GM18505 (cell line): Measurements from ENCODE around the gene ZXDC.
A peak's percentile ranks its signal among the peaks of the same experiment; 100 is the strongest.

Experiments used
- ATAC-seq: cut with Tn5 transposase; IDR thresholded peaks from one replicate; pipeline ENCODE4 v1.9.1; 2021; ENCODE audit not compliant: unreplicated experiment
- POLR2A ChIP-seq: IDR thresholded peaks from 4 replicates; pipeline ENCODE4 v1.6.1; 2011; ENCODE audit warnings: borderline replicate concordance; ENCODE audit not compliant: insufficient read depth, insufficient read length; ENCODE audit errors: extremely low read depth

The ZXDC gene, protein sequence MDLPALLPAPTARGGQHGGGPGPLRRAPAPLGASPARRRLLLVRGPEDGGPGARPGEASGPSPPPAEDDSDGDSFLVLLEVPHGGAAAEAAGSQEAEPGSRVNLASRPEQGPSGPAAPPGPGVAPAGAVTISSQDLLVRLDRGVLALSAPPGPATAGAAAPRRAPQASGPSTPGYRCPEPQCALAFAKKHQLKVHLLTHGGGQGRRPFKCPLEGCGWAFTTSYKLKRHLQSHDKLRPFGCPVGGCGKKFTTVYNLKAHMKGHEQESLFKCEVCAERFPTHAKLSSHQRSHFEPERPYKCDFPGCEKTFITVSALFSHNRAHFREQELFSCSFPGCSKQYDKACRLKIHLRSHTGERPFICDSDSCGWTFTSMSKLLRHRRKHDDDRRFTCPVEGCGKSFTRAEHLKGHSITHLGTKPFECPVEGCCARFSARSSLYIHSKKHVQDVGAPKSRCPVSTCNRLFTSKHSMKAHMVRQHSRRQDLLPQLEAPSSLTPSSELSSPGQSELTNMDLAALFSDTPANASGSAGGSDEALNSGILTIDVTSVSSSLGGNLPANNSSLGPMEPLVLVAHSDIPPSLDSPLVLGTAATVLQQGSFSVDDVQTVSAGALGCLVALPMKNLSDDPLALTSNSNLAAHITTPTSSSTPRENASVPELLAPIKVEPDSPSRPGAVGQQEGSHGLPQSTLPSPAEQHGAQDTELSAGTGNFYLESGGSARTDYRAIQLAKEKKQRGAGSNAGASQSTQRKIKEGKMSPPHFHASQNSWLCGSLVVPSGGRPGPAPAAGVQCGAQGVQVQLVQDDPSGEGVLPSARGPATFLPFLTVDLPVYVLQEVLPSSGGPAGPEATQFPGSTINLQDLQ

DNA sequence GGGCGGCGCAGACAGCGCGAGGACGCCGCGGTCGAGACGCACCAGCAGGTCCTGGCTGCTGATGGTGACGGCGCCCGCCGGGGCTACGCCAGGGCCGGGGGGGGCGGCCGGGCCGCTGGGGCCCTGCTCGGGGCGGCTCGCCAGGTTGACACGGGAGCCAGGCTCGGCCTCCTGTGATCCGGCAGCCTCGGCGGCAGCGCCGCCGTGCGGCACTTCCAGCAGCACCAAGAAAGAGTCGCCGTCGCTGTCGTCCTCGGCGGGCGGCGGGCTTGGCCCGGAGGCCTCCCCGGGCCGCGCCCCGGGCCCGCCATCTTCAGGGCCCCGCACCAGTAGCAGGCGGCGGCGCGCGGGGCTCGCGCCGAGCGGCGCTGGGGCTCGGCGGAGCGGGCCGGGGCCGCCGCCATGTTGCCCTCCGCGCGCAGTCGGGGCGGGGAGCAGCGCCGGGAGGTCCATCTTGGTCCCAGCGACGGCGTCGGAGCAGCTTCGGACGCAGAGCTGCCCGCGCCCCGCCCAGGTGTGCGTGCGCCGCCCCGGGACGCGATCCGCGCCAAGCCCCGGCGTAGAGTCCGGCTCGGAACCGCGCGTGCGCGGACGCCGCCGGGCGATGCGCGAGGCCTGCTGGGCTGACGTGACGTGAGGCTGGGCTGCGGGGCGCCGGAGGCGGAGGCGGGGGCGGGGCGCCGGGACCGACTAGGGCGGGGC is at the start of gene ZXDC:
Gene ZXDC, minus strand, starts transcription at position 479 of the 702 bp plus-strand sequence. Its CDS starts 26 bp downstream, at position 453.
- peak; percentile 82 for TF ChIP-seq POLR2A
- peak; percentile 84 for ATAC-seq

DNA sequence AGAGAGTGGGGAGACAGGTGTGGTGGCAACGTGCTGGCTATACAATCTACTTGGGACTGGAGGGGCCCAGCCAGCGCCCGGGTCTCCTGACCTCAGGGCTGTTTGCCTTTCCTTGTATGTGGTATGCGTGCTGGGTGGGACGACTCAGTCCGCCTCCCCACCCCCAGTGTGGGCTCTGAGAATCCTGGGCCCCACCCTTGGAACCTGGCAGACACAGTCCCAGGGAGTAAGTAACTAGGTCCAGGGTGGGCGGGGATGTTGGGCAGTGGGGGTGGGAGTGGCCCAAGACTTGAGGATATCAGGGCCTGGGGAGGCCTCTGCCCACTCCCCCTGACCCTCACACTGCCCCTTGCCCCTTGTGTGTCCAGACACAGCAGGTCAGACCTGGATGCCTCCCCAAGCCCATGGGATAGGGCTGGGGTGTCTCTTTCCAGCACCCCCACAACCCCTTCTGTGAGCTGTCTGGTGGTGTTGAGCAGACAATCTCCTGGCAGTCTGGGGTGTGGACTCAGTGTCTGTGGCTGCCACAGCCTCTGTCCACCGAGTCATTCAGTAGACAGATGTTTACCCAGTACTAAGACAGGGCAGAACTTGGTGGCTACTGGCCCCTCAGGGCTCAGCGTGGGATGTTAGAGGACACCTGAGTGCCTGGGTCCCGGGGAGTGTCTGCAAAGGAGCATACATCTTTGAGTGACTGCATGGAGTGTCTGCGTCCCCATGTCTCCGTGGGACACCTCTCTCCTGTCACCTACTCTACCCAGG is 49.6 kb upstream of the ZXDC start:
- no peak for ATAC-seq
- no peak for TF ChIP-seq POLR2A

DNA sequence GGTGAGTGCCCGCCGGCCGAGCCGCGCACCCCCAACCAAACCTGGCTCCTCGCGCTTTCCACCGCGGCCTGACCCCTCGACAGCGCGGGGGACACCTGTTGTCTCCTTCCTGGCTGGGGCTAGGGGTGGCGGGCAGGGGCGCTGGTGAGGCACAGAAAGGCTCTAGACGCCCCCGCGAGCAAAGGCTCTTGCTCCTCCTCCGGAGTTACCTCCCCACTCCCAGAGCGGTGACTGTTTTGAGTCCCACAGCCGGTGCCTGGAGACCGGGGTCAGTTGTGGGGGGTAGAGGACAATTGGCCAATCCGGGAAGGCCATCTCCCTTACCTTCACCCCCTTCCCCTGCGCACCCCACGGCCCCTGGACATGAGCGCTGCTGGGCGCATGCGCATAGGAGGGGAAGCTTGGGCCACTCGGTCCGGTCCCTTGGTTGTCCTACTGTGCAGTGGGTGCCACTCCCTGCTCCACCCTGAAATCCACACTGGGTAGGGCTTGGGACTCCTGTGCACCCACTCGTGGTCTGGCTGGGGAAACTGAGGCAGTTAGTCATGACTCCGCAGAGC is 48.8 kb upstream of the ZXDC start:
- TF ChIP-seq POLR2A: no peak
- no peak for ATAC-seq

DNA sequence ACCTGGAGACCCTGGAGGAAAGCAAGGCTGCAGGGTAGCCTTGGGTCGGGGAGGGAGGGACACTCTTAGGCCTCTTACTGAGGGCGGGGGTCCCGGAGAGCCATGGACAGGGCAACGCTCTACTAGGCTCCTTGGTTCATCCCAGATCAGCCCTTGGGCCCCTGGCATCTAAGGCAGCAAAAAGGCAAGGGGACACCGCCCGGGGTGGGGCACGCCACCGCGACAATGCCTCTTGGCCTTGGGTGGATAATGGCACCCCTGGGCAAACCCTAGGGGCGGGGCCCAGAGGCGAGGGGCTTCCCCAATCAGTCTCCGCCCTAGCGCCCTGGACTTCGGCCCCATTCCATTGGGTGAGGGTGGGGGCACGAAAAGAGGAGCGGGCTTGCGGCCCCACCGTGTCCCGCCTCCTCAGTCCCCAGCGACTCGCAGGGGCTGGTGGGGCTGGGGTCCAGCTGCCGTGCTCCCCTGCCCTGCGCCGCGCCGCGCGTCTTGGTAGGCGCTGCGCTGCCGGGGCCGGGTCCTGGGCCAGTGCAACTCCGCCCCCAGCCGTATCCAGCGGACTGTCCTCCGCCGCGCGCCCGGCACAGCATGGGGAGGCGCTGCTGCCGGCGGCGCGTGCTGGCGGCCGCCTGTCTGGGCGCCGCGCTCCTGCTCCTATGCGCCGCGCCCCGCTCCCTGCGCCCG is 48.2 kb upstream of the ZXDC start, which contains the start of gene CHST13:
Gene CHST13, plus strand, starts transcription at position 411 of the 684 bp plus-strand sequence. Its CDS starts 178 bp downstream, at position 589.
- TF ChIP-seq POLR2A: no peak
- no peak for ATAC-seq

DNA sequence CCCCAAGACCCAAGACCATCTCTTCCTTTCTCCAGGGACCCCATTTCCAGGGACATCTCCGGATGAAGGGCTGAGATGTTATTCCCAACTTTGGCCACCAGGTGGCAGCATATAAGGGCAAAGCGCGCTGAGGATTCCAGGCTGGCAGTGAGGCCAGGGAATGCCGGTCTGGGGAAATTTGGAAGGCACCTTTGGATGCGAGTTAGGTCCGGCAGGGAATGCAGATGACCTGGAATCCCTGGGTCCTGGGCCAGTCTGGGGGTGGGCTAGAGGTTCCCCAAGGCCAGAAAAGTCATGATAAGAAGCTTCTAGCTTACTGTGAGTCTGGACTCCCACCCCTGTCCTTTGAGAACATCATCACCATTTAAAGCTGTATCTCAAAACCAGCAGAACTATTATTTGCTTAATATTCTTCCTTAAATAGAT is 46.7 kb upstream of the ZXDC start:
- ATAC-seq: no peak

DNA sequence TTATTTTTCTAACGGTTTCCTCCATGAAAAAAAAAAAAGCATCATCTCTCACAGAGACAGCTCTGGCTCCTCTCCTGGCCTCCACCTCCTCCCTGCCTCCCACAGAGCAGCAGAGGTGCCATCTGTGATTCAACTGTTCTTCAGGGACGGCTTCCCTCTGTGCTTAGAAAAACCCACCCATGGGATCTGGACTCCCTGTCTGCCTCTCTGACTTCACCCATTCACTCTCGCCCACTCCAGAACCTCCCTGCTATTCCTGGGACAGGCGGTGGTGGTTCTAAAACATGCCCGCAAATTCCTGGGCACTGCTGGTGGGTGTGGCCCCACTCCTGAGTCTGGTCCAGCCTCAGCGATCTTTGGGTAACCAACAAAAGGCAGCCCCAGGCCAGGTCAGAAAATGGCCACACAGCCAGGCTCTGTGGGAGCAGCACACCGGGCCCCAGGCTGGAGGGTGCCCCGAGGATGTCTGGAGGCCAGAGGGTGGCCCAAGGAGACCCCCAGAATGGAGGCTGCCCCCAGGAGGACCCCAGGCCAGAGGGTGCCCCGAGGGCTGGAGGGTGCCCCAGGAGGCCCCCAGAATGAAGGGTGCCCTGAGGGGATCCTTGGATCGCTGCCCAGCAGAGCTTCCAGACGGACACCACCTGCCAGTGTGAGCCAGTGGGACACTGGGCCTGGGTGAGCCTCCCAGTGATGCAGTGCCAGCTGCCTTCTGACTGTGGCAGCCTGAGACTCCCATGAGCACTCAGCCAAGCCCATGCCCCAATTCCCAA is 45.6 kb upstream of the ZXDC start:
- no peak for TF ChIP-seq POLR2A
- ATAC-seq: no peak

More for the DNA sequence above, 46.7 kb upstream of the ZXDC start:
- TF ChIP-seq POLR2A: no peak

DNA sequence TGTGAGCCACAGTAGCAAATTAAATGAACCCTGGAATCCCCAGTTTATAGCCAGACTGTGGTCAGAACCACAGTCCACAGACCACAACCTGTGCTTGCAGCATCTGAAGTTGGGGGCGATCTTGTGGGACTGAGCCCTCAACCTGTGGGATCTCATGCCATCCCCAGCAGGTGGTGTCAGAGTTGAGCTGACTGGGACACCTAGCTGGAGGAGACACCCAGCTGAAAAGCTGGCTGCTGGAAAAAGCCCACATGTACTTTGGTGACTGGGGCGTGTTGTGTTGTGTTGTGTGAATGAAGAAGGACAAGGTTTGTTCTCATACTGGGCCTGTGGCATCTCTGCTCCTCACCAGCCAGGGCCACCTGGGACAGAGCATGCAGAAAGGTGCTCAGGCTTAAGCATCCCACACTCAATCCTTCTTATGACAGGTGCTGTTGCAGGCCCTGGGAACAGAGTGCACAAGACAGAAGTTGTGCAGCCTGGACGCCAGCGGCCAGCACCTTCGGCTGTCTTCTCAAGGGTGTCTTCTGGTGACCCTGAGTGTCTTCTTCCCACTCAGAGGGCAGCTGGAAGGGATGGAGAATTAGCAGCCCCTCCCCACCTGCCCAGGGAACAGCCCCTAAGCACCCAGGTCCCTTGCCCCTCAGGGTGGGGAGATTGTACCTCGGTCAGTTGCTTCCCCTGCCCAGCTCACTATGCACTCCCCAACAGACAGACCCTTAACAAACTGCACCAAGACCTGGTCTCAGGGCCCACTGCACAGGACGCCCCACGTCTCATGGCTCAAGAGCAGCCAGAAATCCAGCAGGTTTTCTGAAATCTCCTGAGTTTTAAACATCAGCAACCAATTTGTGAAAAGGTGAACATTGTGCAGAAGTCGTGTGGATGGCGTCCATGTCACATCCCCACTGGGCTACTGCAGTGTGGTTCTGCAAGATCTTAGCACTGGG is 44.1 kb upstream of the ZXDC start:
- no peak for ATAC-seq
- TF ChIP-seq POLR2A: no peak

DNA sequence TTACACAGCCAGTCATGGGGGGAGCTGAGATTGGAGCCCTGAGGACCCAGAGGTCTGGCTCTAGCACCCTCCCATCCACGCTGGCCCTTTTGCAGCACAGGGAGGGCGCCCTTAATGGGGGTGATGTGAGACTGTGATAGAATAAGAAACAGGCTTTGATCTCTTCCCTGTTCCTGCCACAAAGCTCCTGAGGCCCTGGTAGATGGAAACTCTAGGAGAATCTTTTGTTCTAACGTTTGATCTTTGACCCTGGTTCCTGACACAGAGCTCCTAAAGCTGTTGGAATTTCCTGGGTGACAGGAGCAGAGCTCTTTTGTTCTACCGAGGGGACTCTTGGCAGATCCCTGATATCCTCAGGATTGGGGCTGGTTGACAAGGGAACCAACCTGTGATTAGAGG is 43.1 kb upstream of the ZXDC start:
- no peak for ATAC-seq
- TF ChIP-seq POLR2A: no peak

DNA sequence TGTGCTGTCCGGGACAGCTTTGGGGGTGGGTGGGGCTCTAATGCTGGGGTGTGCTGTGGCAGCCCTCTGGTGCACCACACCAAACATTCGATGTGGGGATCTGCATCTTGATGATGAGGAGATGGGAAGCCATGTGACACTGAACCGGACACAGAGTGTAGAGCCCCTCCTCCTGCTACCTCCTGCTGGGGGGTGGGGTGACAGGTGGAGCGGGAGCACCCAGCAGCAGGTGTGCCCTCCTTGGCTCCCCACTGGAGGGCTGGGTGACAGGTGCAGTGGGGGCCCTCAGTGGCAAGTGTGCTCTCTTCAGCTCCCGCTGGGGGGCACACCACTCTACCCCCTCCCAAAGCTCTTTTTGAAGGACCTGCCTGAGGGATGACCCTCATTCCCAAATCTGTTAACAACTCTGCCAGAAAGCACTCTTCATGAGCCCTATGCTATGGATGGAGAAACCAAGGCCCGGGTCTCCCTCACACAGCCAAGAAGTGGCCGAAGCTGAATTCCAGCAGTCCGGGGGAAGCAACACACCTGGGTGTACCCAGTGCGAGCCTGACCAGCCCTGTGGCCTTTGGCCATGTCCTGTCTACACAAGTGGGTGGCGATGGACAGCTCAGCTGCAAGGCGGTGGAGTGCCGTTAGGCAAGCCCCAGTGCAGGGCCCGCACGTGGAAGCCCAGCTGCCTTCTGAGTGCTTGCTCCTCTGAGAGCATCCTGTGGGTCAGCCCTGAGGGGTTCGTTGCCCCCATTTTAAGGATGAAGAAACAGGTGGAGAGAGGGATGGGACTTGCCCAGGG is 42.5 kb upstream of the ZXDC start:
- no peak for TF ChIP-seq POLR2A
- no peak for ATAC-seq

DNA sequence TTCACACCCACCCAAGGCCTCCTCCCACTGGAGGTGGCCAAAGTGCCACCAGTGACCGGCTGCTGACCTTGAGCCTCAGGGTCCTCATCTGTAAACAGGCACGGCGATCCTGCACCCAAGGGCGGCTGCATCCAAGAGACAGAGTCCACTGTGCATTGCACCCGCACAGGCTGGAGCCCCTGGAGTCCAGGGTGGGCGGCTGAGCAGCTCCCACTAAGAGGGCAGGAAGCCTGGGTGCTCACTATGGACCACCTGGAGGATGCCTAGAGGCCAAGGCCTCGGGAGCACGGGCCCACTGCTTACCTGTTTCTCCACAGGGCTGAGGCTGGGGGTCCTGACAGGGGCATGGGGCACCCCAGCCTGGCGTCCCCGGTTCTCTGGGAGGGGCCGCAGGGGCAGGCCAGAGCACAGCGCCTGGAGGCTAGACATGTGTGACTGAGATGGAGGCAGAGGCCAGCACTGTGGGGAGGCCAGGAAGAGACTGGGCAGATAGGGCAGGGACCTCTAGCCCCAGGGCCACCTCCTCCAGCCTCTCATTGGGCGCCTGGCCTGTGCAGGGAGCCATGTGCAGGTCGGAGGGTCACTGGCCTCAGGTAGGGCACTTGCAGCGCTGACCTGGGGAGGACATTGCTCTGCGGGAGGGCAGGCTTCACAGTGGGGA is 41.7 kb upstream of the ZXDC start, which contains the start of gene UROC1:
Gene UROC1, minus strand, starts transcription at position 483 of the 661 bp plus-strand sequence. Its CDS starts 54 bp downstream, at position 429.
- ATAC-seq: no peak
- TF ChIP-seq POLR2A: no peak
